Chondrocyte (in vitro differentiated cells): Measurements from ENCODE around the gene GZMM. TPM values are rescaled to one million over a fixed set of nuclear protein-coding genes. Genes with fewer than 3 reads are reported as not detected.

Source experiments
- DNase-seq: peaks from one replicate; pipeline ENCODE4 v3.0.0; 2021; ENCODE audit warnings: mixed read lengths, low spot score
- H3K27ac Mint-ChIP-seq: one replicate; pipeline ENCODE4 v1.8.0; 2021; ENCODE audit warnings: mild to moderate bottlenecking, moderate library complexity, mixed read lengths; ENCODE audit not compliant: unreplicated experiment
- H3K27me3 Mint-ChIP-seq: 2 replicates; pipeline ENCODE4 v1.8.0; 2021; ENCODE audit warnings: low read depth, mixed read lengths
- H3K36me3 Mint-ChIP-seq: 2 replicates; pipeline ENCODE4 v1.8.0; 2021; ENCODE audit warnings: low read depth, mixed read lengths
- H3K4me1 Mint-ChIP-seq: 2 replicates; pipeline ENCODE4 v1.8.0; 2021; ENCODE audit warnings: low read depth, mild to moderate bottlenecking, mixed read lengths
- H3K4me3 Mint-ChIP-seq: one replicate; pipeline ENCODE4 v1.8.0; 2021; ENCODE audit warnings: mild to moderate bottlenecking, moderate library complexity, mixed read lengths; ENCODE audit not compliant: unreplicated experiment
- H3K9me3 Mint-ChIP-seq: 2 replicates; pipeline ENCODE4 v1.8.0; 2021; ENCODE audit warnings: low read depth, mixed read lengths
- CTCF ChIP-seq: fragments of 200-600 bp; sonication (generic); IDR thresholded peaks from 2 replicates; pipeline ENCODE4 v1.5.0; 2021; ENCODE audit warnings: antibody characterized with exemption, mild to moderate bottlenecking, moderate library complexity
- total RNA-seq: library from RNA; stranded (reverse); gene quantifications from 3 replicates; pipeline ENCODE4 v1.2.1, GENCODE V29; 2021

The GZMM gene
- total RNA-seq, 1 donor from 2014 or later: not detected

- Mint-ChIP-seq H3K9me3 (no peaks in the 10 kb centered on the region), H3K36me3 (no peaks in the 10 kb centered on the region), H3K27ac (no peak overlapping the region), H3K27me3 (no peaks in the 10 kb centered on the region), H3K4me1 (peaks cover 38% of the 10 kb centered on the region), H3K4me3 (no peak overlapping the region)
- TF ChIP-seq CTCF: no peak
- DNase-seq: no peak
Observed at GRCh38 chr19:576768-577438, 33.0 kb downstream of the GZMM start.

GRCh38 chr19:577439-578392 is 33.9 kb downstream of the GZMM start:
- TF ChIP-seq CTCF: peak; percentile 9
- H3K27ac Mint-ChIP-seq: peak overlapping the region; percentile 54

GRCh38 chr19:579111-579841 is 35.4 kb downstream of the GZMM start:
- peak; percentile 81 for DNase-seq
- Mint-ChIP-seq H3K27me3 (no peaks in the 10 kb centered on the region), H3K4me1 (peaks cover 28% of the 10 kb centered on the region), H3K9me3 (no peaks in the 10 kb centered on the region), H3K4me3 (no peak overlapping the region), H3K27ac (no peak overlapping the region), H3K36me3 (no peaks in the 10 kb centered on the region)
- no peak for TF ChIP-seq CTCF

More at GRCh38 chr19:577439-578392, 33.9 kb downstream of the GZMM start:
- H3K4me3 Mint-ChIP-seq: no peak overlapping the region
- DNase-seq: no peak
- H3K4me1 Mint-ChIP-seq: peaks cover 38% of the 10 kb centered on the region
- H3K27me3 Mint-ChIP-seq: no peaks in the 10 kb centered on the region
- H3K9me3 Mint-ChIP-seq: no peaks in the 10 kb centered on the region
- H3K36me3 Mint-ChIP-seq: no peaks in the 10 kb centered on the region

- H3K27me3 Mint-ChIP-seq: no peaks in the 10 kb centered on the region
- peaks cover 23% of the 10 kb centered on the region for H3K4me1 Mint-ChIP-seq
- H3K9me3 Mint-ChIP-seq: no peaks in the 10 kb centered on the region
- no peak overlapping the region for H3K4me3 Mint-ChIP-seq
- no peaks in the 10 kb centered on the region for H3K36me3 Mint-ChIP-seq
- TF ChIP-seq CTCF: no peak
- no peak overlapping the region for H3K27ac Mint-ChIP-seq
- no peak for DNase-seq
Observed at GRCh38 chr19:579842-580155, 35.9 kb downstream of the GZMM start.

GRCh38 chr19:580274-580835 is 36.5 kb downstream of the GZMM start:
- H3K9me3 Mint-ChIP-seq: no peaks in the 10 kb centered on the region
- no peaks in the 10 kb centered on the region for H3K36me3 Mint-ChIP-seq
- DNase-seq: peak; percentile 93
- TF ChIP-seq CTCF: no peak
- H3K27ac Mint-ChIP-seq: no peak overlapping the region
- H3K27me3 Mint-ChIP-seq: no peaks in the 10 kb centered on the region
- no peak overlapping the region for H3K4me3 Mint-ChIP-seq
- H3K4me1 Mint-ChIP-seq: peaks cover 18% of the 10 kb centered on the region
